ENCODE results near the gene SLC38A11. TPM values are rescaled to one million over a fixed set of nuclear protein-coding genes. Genes with fewer than 3 reads are reported as not detected.

SLC38A11 gene
- polyA plus RNA-seq, 1 donor, result 15.4 TPM

DNA sequence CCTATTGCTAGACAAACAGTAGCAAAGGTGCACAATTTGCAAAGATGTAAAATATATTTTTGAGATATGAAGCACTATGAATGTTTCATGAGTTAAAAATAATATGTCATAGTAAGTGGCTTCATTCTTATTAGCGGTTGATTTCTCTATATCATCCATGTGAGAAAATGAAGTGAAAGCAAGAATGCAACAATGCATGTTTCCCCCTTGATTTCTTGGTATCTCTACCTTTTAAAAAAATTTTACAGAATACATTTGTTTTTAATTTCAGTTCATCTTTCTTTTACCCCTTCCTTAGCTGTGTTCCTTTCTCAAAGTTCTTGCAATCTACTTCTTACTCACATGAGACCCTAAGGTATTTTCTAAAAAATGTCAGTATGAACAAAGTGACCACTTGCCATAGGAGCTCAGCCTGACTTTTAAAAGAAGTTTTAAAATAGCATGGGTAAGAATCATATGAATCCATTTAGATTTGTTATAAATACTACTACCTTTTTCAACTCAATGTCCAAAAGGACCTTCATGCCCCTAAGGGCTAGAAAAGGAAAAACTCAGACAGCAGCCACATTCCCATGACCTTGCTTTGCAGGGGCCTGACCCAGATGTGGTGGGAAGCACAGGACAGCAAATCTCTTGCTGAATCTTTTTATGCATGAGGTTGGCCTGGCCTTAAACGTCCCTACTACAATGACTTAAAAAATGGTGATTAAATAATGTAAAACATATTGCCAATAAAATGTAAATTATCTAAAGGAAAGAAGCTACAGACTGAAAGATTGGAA is 14.8 kb upstream of the SLC38A11 start:
- H3K4me1 ChIP-seq (ENCODE audit: control insufficient read depth, insufficient read depth, low read length), result no peaks in the 10 kb centered on the region
- no peak overlapping the region for H3K27ac ChIP-seq (ENCODE audit: low read length)
- no peak overlapping the region for H3K4me3 ChIP-seq (ENCODE audit: low read length)
- WGBS (ENCODE audit: insufficient coverage, low lambda C conversion rate), result 100% methylated on average over 1 of the region's 2 CpGs
- no peaks in the 10 kb centered on the region for H3K36me3 ChIP-seq (ENCODE audit: control insufficient read depth, insufficient read depth, low read length)
- H3K9me3 ChIP-seq (ENCODE audit: control insufficient read depth, low read depth, low read length), result no peaks in the 10 kb centered on the region
- no peak for DNase-seq
- H3K27me3 ChIP-seq (ENCODE audit: control insufficient read depth, insufficient read depth, low read length), result no peaks in the 10 kb centered on the region

GRCh38 chr2:164967781-164968228 is 12.5 kb upstream of the SLC38A11 start:
- no peak overlapping the region for H3K27ac ChIP-seq (ENCODE audit: low read length)
- H3K4me1 ChIP-seq (ENCODE audit: control insufficient read depth, insufficient read depth, low read length), result no peaks in the 10 kb centered on the region
- 100% methylated on average over 1 of the region's 2 CpGs for WGBS (ENCODE audit: insufficient coverage, low lambda C conversion rate)
- H3K9me3 ChIP-seq (ENCODE audit: control insufficient read depth, low read depth, low read length), result no peaks in the 10 kb centered on the region
- H3K27me3 ChIP-seq (ENCODE audit: control insufficient read depth, insufficient read depth, low read length), result no peaks in the 10 kb centered on the region
- H3K4me3 ChIP-seq (ENCODE audit: low read length), result no peak overlapping the region
- no peak for DNase-seq
- no peaks in the 10 kb centered on the region for H3K36me3 ChIP-seq (ENCODE audit: control insufficient read depth, insufficient read depth, low read length)

DNA sequence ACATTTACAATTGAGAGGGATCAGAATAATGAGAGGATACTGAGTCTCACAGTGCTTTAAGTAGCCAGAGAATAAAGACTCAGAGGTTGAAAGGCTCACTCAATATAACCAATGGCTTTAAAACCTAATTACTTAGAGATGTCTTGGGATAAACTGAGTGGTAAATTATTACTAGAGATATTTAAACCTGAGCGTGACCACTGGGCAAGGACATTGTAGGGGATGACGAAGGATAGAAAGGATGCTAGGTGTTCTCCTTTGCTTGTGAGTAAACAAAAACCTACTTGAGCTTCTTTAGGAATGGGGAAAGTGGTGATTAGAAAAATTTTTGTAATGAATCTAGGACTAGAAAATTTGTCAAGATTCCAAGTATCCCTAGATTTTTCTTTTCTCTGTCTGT is 12.0 kb upstream of the SLC38A11 start:
- Histone ChIP-seq H3K36me3 (ENCODE audit: control insufficient read depth, insufficient read depth, low read length) (no peaks in the 10 kb centered on the region), H3K4me1 (ENCODE audit: control insufficient read depth, insufficient read depth, low read length) (no peaks in the 10 kb centered on the region), H3K4me3 (ENCODE audit: low read length) (no peak overlapping the region), H3K27me3 (ENCODE audit: control insufficient read depth, insufficient read depth, low read length) (no peaks in the 10 kb centered on the region), H3K27ac (ENCODE audit: low read length) (no peak overlapping the region), H3K9me3 (ENCODE audit: control insufficient read depth, low read depth, low read length) (no peaks in the 10 kb centered on the region)
- DNase-seq, result no peak
- 100% methylated on average over 2 of the region's 2 CpGs for WGBS (ENCODE audit: insufficient coverage, low lambda C conversion rate)

GRCh38 chr2:164964700-164965099 is 9.4 kb upstream of the SLC38A11 start:
- Histone ChIP-seq H3K4me3 (ENCODE audit: low read length) (no peak overlapping the region), H3K36me3 (ENCODE audit: control insufficient read depth, insufficient read depth, low read length) (no peaks in the 10 kb centered on the region), H3K9me3 (ENCODE audit: control insufficient read depth, low read depth, low read length) (no peaks in the 10 kb centered on the region), H3K4me1 (ENCODE audit: control insufficient read depth, insufficient read depth, low read length) (no peaks in the 10 kb centered on the region), H3K27me3 (ENCODE audit: control insufficient read depth, insufficient read depth, low read length) (no peaks in the 10 kb centered on the region), H3K27ac (ENCODE audit: low read length) (no peak overlapping the region)
- no CpG with 5 or more reads among the region's 1 CpG for WGBS (ENCODE audit: insufficient coverage, low lambda C conversion rate)
- no peak for DNase-seq

DNA sequence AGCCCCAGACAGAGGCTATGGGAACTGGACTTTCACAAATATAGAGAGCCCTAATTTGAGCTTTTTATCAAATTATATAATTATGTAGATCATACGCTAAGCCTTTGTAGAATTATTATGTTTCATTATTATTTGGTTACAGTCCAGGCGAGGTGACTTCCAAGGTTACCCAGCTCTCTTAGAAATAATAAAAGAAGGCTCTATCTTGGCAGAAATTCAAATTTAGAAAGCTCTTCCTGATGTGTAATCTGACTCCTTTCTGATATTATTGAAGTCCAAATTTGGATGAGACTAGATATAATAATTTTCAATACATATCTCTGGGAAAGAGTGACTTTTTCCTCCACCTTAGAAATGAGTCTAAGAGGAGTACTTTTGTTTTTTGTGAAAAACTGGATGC is 4.8 kb upstream of the SLC38A11 start:
- H3K4me1 ChIP-seq (ENCODE audit: control insufficient read depth, insufficient read depth, low read length), result peaks cover under 1% of the 10 kb centered on the region

GRCh38 chr2:164954186-164954585 is 1.1 kb downstream of the SLC38A11 start:
- WGBS (ENCODE audit: insufficient coverage, low lambda C conversion rate), result 80% methylated on average over 3 of the region's 4 CpGs
- H3K27me3 ChIP-seq (ENCODE audit: control insufficient read depth, insufficient read depth, low read length), result no peaks in the 10 kb centered on the region
- H3K9me3 ChIP-seq (ENCODE audit: control insufficient read depth, low read depth, low read length), result no peaks in the 10 kb centered on the region
- no peak overlapping the region for H3K27ac ChIP-seq (ENCODE audit: low read length)
- no peak overlapping the region for H3K4me3 ChIP-seq (ENCODE audit: low read length)
- H3K4me1 ChIP-seq (ENCODE audit: control insufficient read depth, insufficient read depth, low read length), result peaks cover 4% of the 10 kb centered on the region
- no peaks in the 10 kb centered on the region for H3K36me3 ChIP-seq (ENCODE audit: control insufficient read depth, insufficient read depth, low read length)
- DNase-seq, result no peak

More for the DNA sequence above, 4.8 kb upstream of the SLC38A11 start:
- H3K27me3 ChIP-seq (ENCODE audit: control insufficient read depth, insufficient read depth, low read length), result no peaks in the 10 kb centered on the region
- DNase-seq, result no peak
- WGBS (ENCODE audit: insufficient coverage, low lambda C conversion rate), result no CpG with 5 or more reads among the region's 2 CpGs
- H3K27ac ChIP-seq (ENCODE audit: low read length), result no peak overlapping the region
- no peak overlapping the region for H3K4me3 ChIP-seq (ENCODE audit: low read length)
- no peaks in the 10 kb centered on the region for H3K36me3 ChIP-seq (ENCODE audit: control insufficient read depth, insufficient read depth, low read length)
- H3K9me3 ChIP-seq (ENCODE audit: control insufficient read depth, low read depth, low read length), result no peaks in the 10 kb centered on the region

GRCh38 chr2:164953279-164953678 is 2.0 kb downstream of the SLC38A11 start:
- no peak overlapping the region for H3K27ac ChIP-seq (ENCODE audit: low read length)
- no peak overlapping the region for H3K4me3 ChIP-seq (ENCODE audit: low read length)

DNA sequence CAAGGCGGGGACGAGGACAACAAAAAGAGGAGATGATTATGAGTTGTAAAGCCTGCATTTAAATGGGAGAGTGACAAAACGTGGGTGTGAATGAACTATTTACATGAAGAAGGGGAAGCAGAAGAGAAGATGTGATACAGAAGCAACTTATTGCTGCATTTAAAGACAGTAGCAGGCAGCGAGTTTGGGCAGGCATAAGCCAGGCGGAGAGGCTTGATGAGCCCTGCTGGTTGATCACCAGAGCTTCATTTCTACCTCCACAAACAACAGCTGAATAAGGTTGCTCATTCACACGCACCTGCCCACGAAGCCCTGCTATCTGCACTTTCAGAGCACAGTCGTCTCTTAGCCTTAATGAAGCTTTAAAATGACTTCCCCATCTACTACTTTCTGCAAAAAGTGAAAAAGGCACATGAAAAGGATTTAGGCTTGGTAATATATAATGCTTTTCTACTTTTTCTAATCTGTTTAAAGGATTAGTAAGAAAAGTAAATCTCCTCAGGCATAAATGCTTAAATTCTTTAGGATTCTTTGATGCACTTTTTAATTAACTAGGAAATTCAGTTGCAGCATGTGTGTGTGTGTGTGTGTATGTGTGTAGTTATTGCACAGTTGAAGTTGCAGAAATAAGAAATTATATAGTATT is 3.1 kb downstream of the SLC38A11 start:
- Histone ChIP-seq H3K27ac (ENCODE audit: low read length) (no peak overlapping the region), H3K4me3 (ENCODE audit: low read length) (no peak overlapping the region), H3K36me3 (ENCODE audit: control insufficient read depth, insufficient read depth, low read length) (no peaks in the 10 kb centered on the region), H3K9me3 (ENCODE audit: control insufficient read depth, low read depth, low read length) (no peaks in the 10 kb centered on the region), H3K27me3 (ENCODE audit: control insufficient read depth, insufficient read depth, low read length) (no peaks in the 10 kb centered on the region), H3K4me1 (ENCODE audit: control insufficient read depth, insufficient read depth, low read length) (peaks cover 4% of the 10 kb centered on the region)
- WGBS (ENCODE audit: insufficient coverage, low lambda C conversion rate), result 50% methylated on average over 1 of the region's 8 CpGs
- DNase-seq, result no peak

More at GRCh38 chr2:164953279-164953678, 2.0 kb downstream of the SLC38A11 start:
- Histone ChIP-seq H3K9me3 (ENCODE audit: control insufficient read depth, low read depth, low read length) (no peaks in the 10 kb centered on the region), H3K36me3 (ENCODE audit: control insufficient read depth, insufficient read depth, low read length) (no peaks in the 10 kb centered on the region), H3K4me1 (ENCODE audit: control insufficient read depth, insufficient read depth, low read length) (peaks cover 4% of the 10 kb centered on the region), H3K27me3 (ENCODE audit: control insufficient read depth, insufficient read depth, low read length) (no peaks in the 10 kb centered on the region)
- no peak for DNase-seq
- 100% methylated on average over 1 of the region's 3 CpGs for WGBS (ENCODE audit: insufficient coverage, low lambda C conversion rate)

- H3K27ac ChIP-seq (ENCODE audit: low read length), result no peak overlapping the region
- no peaks in the 10 kb centered on the region for H3K36me3 ChIP-seq (ENCODE audit: control insufficient read depth, insufficient read depth, low read length)
- no peaks in the 10 kb centered on the region for H3K4me1 ChIP-seq (ENCODE audit: control insufficient read depth, insufficient read depth, low read length)
- DNase-seq, result no peak
- H3K4me3 ChIP-seq (ENCODE audit: low read length), result no peak overlapping the region
- no peaks in the 10 kb centered on the region for H3K27me3 ChIP-seq (ENCODE audit: control insufficient read depth, insufficient read depth, low read length)
- no CpG with 5 or more reads among the region's 1 CpG for WGBS (ENCODE audit: insufficient coverage, low lambda C conversion rate)
- no peaks in the 10 kb centered on the region for H3K9me3 ChIP-seq (ENCODE audit: control insufficient read depth, low read depth, low read length)
Measured at GRCh38 chr2:164948540-164948939, 6.8 kb downstream of the SLC38A11 start.

DNA sequence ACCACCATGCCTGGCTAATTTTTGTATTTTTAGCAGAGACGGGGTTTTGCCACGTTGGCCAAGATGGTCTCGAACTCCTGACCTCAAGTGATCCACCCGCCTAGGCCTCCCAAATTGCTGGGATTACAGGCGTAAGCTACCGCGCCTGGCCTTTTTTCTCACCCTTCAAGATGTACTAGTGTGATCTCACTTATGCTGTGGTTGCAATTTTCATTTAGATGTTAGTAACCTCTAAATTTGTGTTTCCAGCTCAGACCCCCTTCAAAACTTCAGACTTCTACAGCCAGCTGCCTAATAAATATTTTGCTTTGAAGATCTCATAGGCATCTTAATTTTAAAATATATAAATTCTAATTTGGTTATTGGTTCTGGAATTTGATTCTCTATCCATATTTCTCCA is 8.0 kb downstream of the SLC38A11 start:
- DNase-seq, result no peak

More for the DNA sequence above, 8.0 kb downstream of the SLC38A11 start:
- Histone ChIP-seq H3K27ac (ENCODE audit: low read length) (no peak overlapping the region), H3K36me3 (ENCODE audit: control insufficient read depth, insufficient read depth, low read length) (no peaks in the 10 kb centered on the region), H3K4me1 (ENCODE audit: control insufficient read depth, insufficient read depth, low read length) (no peaks in the 10 kb centered on the region), H3K27me3 (ENCODE audit: control insufficient read depth, insufficient read depth, low read length) (no peaks in the 10 kb centered on the region), H3K9me3 (ENCODE audit: control insufficient read depth, low read depth, low read length) (no peaks in the 10 kb centered on the region), H3K4me3 (ENCODE audit: low read length) (no peak overlapping the region)
- no CpG with 5 or more reads among the region's 7 CpGs for WGBS (ENCODE audit: insufficient coverage, low lambda C conversion rate)
